Ectodermal cell (in vitro differentiated cells): ENCODE results near the gene PRKCQ.

ENCODE experiments used
- H3K27ac ChIP-seq: 2 replicates; pipeline ENCODE4 v1.7.0; 2013; ENCODE audit warnings: mild to moderate bottlenecking, low read depth, low read length; ENCODE audit not compliant: insufficient read depth, poor library complexity, severe bottlenecking
- H3K27me3 ChIP-seq: 2 replicates; pipeline ENCODE4 v1.7.0; 2013; ENCODE audit warnings: mild to moderate bottlenecking, low read length; ENCODE audit not compliant: insufficient read depth, control insufficient read depth, poor library complexity, severe bottlenecking
- H3K36me3 ChIP-seq: one replicate; pipeline ENCODE4 v1.7.0; 2013; ENCODE audit warnings: low read length; ENCODE audit not compliant: control insufficient read depth, insufficient read depth
- H3K4me1 ChIP-seq: one replicate; pipeline ENCODE4 v1.7.0; 2013; ENCODE audit warnings: low read length; ENCODE audit not compliant: control insufficient read depth, insufficient read depth
- H3K4me3 ChIP-seq: 2 replicates; pipeline ENCODE4 v1.7.0; 2013; ENCODE audit warnings: low read depth, low read length, control low read depth; ENCODE audit not compliant: insufficient read depth
- H3K9me3 ChIP-seq: 2 replicates; pipeline ENCODE4 v1.7.0; 2013; ENCODE audit warnings: mild to moderate bottlenecking, low read length, moderate library complexity; ENCODE audit not compliant: control insufficient read depth
- WGBS, 2 experiments: methylation state at CpG; one replicate each; pipeline ENCODE4 v1.1.7; 2013; ENCODE audit warnings: missing lambda C conversion rate in 2 of 2; 5-methylcytosine and 5-hydroxymethylcytosine counted together

The PRKCQ gene

GRCh38 chr10:6418167-6418566 lies 161.9 kb downstream of the PRKCQ start:
- Histone ChIP-seq H3K4me1 (no peaks in the 10 kb centered on the region), H3K27ac (no peak overlapping the region), H3K27me3 (no peaks in the 10 kb centered on the region), H3K4me3 (no peak overlapping the region), H3K36me3 (no peaks in the 10 kb centered on the region), H3K9me3 (no peaks in the 10 kb centered on the region)
- WGBS, 2 experiments, result 38 to 40% methylated on average over 5 of the region's 5 CpGs

- 70 to 74% methylated on average over 3 of the region's 3 CpGs for WGBS, 2 experiments
- Histone ChIP-seq H3K27me3 (no peaks in the 10 kb centered on the region), H3K4me3 (no peak overlapping the region)
These were observed 163.1 kb downstream of the PRKCQ start for GRCh38 chr10:6416892-6417512.

GRCh38 chr10:6411436-6411835 lies 168.6 kb downstream of the PRKCQ start:
- Histone ChIP-seq H3K36me3 (no peaks in the 10 kb centered on the region), H3K27ac (no peak overlapping the region), H3K4me3 (no peak overlapping the region), H3K27me3 (no peaks in the 10 kb centered on the region), H3K9me3 (no peaks in the 10 kb centered on the region), H3K4me1 (no peaks in the 10 kb centered on the region)
- WGBS, 2 experiments, result 92% methylated on average over 3 of the region's 3 CpGs

More at GRCh38 chr10:6416892-6417512, 163.1 kb downstream of the PRKCQ start:
- H3K36me3 ChIP-seq, result no peaks in the 10 kb centered on the region
- no peak overlapping the region for H3K27ac ChIP-seq
- no peaks in the 10 kb centered on the region for H3K9me3 ChIP-seq
- H3K4me1 ChIP-seq, result no peaks in the 10 kb centered on the region

- Histone ChIP-seq H3K27ac (no peak overlapping the region), H3K9me3 (no peaks in the 10 kb centered on the region)
- WGBS, 2 experiments, result 96% methylated on average over 14 to 15 of the region's 15 CpGs
These were observed 169.2 kb downstream of the PRKCQ start for GRCh38 chr10:6410830-6411229.

GRCh38 chr10:6409971-6410643 lies 170.0 kb downstream of the PRKCQ start:
- Histone ChIP-seq H3K9me3 (no peaks in the 10 kb centered on the region), H3K36me3 (no peaks in the 10 kb centered on the region), H3K4me3 (no peak overlapping the region), H3K27ac (peak overlapping the region; percentile 44), H3K27me3 (no peaks in the 10 kb centered on the region), H3K4me1 (no peaks in the 10 kb centered on the region)
- WGBS, 2 experiments, result 65 to 70% methylated on average over 2 of the region's 2 CpGs

More at GRCh38 chr10:6410830-6411229, 169.2 kb downstream of the PRKCQ start:
- Histone ChIP-seq H3K4me3 (no peak overlapping the region), H3K36me3 (no peaks in the 10 kb centered on the region), H3K27me3 (no peaks in the 10 kb centered on the region), H3K4me1 (no peaks in the 10 kb centered on the region)

GRCh38 chr10:6408799-6409198 lies 171.3 kb downstream of the PRKCQ start:
- H3K4me3 ChIP-seq, result no peak overlapping the region
- H3K9me3 ChIP-seq, result no peaks in the 10 kb centered on the region
- no peaks in the 10 kb centered on the region for H3K36me3 ChIP-seq
- no peak overlapping the region for H3K27ac ChIP-seq
- no peaks in the 10 kb centered on the region for H3K4me1 ChIP-seq
- peaks cover 4% of the 10 kb centered on the region for H3K27me3 ChIP-seq
- 88 to 92% methylated on average over 3 of the region's 3 CpGs for WGBS, 2 experiments

GRCh38 chr10:6407034-6407721 lies 172.9 kb downstream of the PRKCQ start:
- Histone ChIP-seq H3K4me1 (no peaks in the 10 kb centered on the region), H3K36me3 (no peaks in the 10 kb centered on the region), H3K27ac (no peak overlapping the region), H3K4me3 (no peak overlapping the region), H3K27me3 (peaks cover 13% of the 10 kb centered on the region), H3K9me3 (no peaks in the 10 kb centered on the region)
- 89 to 93% methylated on average over 11 of the region's 11 CpGs for WGBS, 2 experiments

GRCh38 chr10:6406220-6407033 lies 173.6 kb downstream of the PRKCQ start:
- no peak overlapping the region for H3K4me3 ChIP-seq
- peaks cover 2% of the 10 kb centered on the region for H3K4me1 ChIP-seq
- 83 to 86% methylated on average over 10 of the region's 10 CpGs for WGBS, 2 experiments

GRCh38 chr10:6405713-6406112 lies 174.4 kb downstream of the PRKCQ start:
- H3K4me3 ChIP-seq, result no peak overlapping the region
- no peaks in the 10 kb centered on the region for H3K36me3 ChIP-seq
- peaks cover 13% of the 10 kb centered on the region for H3K27me3 ChIP-seq
- peaks cover 4% of the 10 kb centered on the region for H3K4me1 ChIP-seq
- H3K27ac ChIP-seq, result no peak overlapping the region
- no peaks in the 10 kb centered on the region for H3K9me3 ChIP-seq
- WGBS, 2 experiments, result 88 to 91% methylated on average over 3 of the region's 3 CpGs

More at GRCh38 chr10:6406220-6407033, 173.6 kb downstream of the PRKCQ start:
- no peaks in the 10 kb centered on the region for H3K36me3 ChIP-seq
- no peaks in the 10 kb centered on the region for H3K9me3 ChIP-seq
- H3K27ac ChIP-seq, result no peak overlapping the region
- H3K27me3 ChIP-seq, result peaks cover 13% of the 10 kb centered on the region
